DND-41 (cell line): ENCODE results near the gene MAP3K12.

Experiments used
- EZH2 ChIP-seq: IDR thresholded peaks from 3 replicates; pipeline ENCODE4 v1.6.1; 2012; ENCODE audit warnings: borderline replicate concordance, low read depth, mild to moderate bottlenecking, moderate library complexity, low read length, inconsistent platforms; ENCODE audit not compliant: severe bottlenecking
- TF ChIP-seq, protein P1 (sequence below): IDR thresholded peaks from 2 replicates; pipeline ENCODE4 v1.5.1; 2012; ENCODE audit warnings: borderline replicate concordance, low read length, moderate library complexity, mild to moderate bottlenecking; ENCODE audit not compliant: poor library complexity, severe bottlenecking; ENCODE audit errors: extremely low read depth

DNA sequence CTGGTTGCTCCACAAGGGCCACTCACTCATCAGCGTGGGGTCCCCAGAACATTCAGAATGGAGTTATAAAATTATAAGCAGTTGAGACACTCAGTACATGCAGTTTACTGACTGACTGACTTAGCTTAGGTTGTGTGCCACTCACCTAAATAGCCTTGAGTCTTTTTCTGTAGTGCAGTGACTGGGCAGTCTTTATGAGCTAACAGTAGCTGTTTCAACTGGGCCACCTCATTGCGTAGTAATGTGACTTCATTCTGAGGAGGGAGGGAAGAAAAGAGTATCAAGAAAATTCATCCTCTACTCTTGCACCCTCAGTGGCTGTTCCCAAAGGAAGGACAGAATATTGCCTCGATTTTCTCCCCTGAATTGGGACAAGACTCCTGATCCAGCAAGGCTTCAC is 23.9 kb upstream of the MAP3K12 start:
- TF ChIP-seq, protein P1, sequence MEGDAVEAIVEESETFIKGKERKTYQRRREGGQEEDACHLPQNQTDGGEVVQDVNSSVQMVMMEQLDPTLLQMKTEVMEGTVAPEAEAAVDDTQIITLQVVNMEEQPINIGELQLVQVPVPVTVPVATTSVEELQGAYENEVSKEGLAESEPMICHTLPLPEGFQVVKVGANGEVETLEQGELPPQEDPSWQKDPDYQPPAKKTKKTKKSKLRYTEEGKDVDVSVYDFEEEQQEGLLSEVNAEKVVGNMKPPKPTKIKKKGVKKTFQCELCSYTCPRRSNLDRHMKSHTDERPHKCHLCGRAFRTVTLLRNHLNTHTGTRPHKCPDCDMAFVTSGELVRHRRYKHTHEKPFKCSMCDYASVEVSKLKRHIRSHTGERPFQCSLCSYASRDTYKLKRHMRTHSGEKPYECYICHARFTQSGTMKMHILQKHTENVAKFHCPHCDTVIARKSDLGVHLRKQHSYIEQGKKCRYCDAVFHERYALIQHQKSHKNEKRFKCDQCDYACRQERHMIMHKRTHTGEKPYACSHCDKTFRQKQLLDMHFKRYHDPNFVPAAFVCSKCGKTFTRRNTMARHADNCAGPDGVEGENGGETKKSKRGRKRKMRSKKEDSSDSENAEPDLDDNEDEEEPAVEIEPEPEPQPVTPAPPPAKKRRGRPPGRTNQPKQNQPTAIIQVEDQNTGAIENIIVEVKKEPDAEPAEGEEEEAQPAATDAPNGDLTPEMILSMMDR = no peak
- no peak for TF ChIP-seq EZH2
